ENCODE results near the gene GRAMD2A.

GRAMD2A gene

GRCh38 chr15:72237853-72238224, 40.3 kb upstream of the GRAMD2A start:
- TF ChIP-seq FOXP2 (optimal IDR thresholded peaks at IDR 0.05; ENCODE audit: borderline replicate concordance, extremely low read depth, extremely low read length, insufficient read depth) (no peak), TAF1 (IDR thresholded peaks at IDR 0.05; ENCODE audit: borderline replicate concordance, insufficient read depth, low read length) (no peak)

GRCh38 chr15:72237029-72237852, 39.7 kb upstream of the GRAMD2A start:
- TF ChIP-seq, protein P1, sequence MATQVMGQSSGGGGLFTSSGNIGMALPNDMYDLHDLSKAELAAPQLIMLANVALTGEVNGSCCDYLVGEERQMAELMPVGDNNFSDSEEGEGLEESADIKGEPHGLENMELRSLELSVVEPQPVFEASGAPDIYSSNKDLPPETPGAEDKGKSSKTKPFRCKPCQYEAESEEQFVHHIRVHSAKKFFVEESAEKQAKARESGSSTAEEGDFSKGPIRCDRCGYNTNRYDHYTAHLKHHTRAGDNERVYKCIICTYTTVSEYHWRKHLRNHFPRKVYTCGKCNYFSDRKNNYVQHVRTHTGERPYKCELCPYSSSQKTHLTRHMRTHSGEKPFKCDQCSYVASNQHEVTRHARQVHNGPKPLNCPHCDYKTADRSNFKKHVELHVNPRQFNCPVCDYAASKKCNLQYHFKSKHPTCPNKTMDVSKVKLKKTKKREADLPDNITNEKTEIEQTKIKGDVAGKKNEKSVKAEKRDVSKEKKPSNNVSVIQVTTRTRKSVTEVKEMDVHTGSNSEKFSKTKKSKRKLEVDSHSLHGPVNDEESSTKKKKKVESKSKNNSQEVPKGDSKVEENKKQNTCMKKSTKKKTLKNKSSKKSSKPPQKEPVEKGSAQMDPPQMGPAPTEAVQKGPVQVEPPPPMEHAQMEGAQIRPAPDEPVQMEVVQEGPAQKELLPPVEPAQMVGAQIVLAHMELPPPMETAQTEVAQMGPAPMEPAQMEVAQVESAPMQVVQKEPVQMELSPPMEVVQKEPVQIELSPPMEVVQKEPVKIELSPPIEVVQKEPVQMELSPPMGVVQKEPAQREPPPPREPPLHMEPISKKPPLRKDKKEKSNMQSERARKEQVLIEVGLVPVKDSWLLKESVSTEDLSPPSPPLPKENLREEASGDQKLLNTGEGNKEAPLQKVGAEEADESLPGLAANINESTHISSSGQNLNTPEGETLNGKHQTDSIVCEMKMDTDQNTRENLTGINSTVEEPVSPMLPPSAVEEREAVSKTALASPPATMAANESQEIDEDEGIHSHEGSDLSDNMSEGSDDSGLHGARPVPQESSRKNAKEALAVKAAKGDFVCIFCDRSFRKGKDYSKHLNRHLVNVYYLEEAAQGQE (IDR thresholded peaks at IDR 0.05; ENCODE audit: insufficient read depth in 1 of 2, low read depth in 2 of 2, low read length in 2 of 2): no peak
- TF ChIP-seq TAF1 (IDR thresholded peaks at IDR 0.05; ENCODE audit: borderline replicate concordance, insufficient read depth, low read length) (peak; percentile 92; the same call in 1 of the 2 replicates), SIN3A (IDR thresholded peaks at IDR 0.05; ENCODE audit: borderline replicate concordance, insufficient read depth, low read length) (peak; percentile 68; the same call in 1 of the 2 replicates), POLR2AphosphoS5 (IDR thresholded peaks at IDR 0.05; ENCODE audit: low read depth, low read length) (peak; percentile 46; the same call in 1 of the 2 replicates), FOXP2 (optimal IDR thresholded peaks at IDR 0.05; ENCODE audit: borderline replicate concordance, extremely low read depth, extremely low read length, insufficient read depth) (no peak)

GRCh38 chr15:72236381-72237003, 38.9 kb upstream of the GRAMD2A start:
- TF ChIP-seq TAF1 (IDR thresholded peaks at IDR 0.05; ENCODE audit: borderline replicate concordance, insufficient read depth, low read length) (no peak), POLR2AphosphoS5 (IDR thresholded peaks at IDR 0.05; ENCODE audit: low read depth, low read length) (no peak), FOXP2 (optimal IDR thresholded peaks at IDR 0.05; ENCODE audit: borderline replicate concordance, extremely low read depth, extremely low read length, insufficient read depth) (no peak), SIN3A (IDR thresholded peaks at IDR 0.05; ENCODE audit: borderline replicate concordance, insufficient read depth, low read length) (no peak)
- TF ChIP-seq, protein P1 (IDR thresholded peaks at IDR 0.05; ENCODE audit: insufficient read depth in 1 of 2, low read depth in 2 of 2, low read length in 2 of 2): no peak

DNA sequence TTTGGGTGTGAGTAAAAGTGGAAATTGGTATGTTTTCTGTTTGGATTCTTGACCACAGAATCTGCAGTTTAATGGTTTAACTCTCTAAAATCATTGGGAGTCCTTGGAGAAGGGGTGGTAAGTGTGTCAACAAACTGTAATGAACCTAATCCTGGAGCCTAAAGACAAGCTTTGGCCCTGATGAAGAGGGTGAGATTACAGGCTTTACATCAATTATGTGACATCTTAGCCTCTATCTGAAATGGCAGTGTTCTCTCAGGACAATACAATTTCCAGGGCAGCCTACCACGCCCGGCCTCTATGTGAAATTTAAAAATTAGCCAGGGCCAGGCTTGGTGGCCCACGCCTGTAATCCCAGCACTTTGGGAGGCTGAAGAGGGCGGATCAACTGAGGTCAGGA, 37.7 kb upstream of the GRAMD2A start:
- TF ChIP-seq, protein P1 (IDR thresholded peaks at IDR 0.05; ENCODE audit: insufficient read depth in 1 of 2, low read depth in 2 of 2, low read length in 2 of 2): no peak
- TF ChIP-seq TAF1 (IDR thresholded peaks at IDR 0.05; ENCODE audit: borderline replicate concordance, insufficient read depth, low read length) (no peak), SIN3A (IDR thresholded peaks at IDR 0.05; ENCODE audit: borderline replicate concordance, insufficient read depth, low read length) (no peak), POLR2AphosphoS5 (IDR thresholded peaks at IDR 0.05; ENCODE audit: low read depth, low read length) (no peak), FOXP2 (optimal IDR thresholded peaks at IDR 0.05; ENCODE audit: borderline replicate concordance, extremely low read depth, extremely low read length, insufficient read depth) (no peak)

- TF ChIP-seq SIN3A (IDR thresholded peaks at IDR 0.05; ENCODE audit: borderline replicate concordance, insufficient read depth, low read length) (no peak), POLR2AphosphoS5 (IDR thresholded peaks at IDR 0.05; ENCODE audit: low read depth, low read length) (no peak), TAF1 (IDR thresholded peaks at IDR 0.05; ENCODE audit: borderline replicate concordance, insufficient read depth, low read length) (no peak), FOXP2 (optimal IDR thresholded peaks at IDR 0.05; ENCODE audit: borderline replicate concordance, extremely low read depth, extremely low read length, insufficient read depth) (no peak)
- TF ChIP-seq, protein P1 (IDR thresholded peaks at IDR 0.05; ENCODE audit: insufficient read depth in 1 of 2, low read depth in 2 of 2, low read length in 2 of 2): no peak
These were observed 36.2 kb upstream of the GRAMD2A start for GRCh38 chr15:72233769-72234168.
